NCI-H1436 treated with DMSO at 0.1 percent for 48 hours (cell line): Measurements from ENCODE around the gene ENTPD7.

ENCODE experiments used
- DNase-seq: peaks from one replicate; lab custom pipeline; 2025; lab: John Stamatoyannopoulos, UW

The ENTPD7 gene

GRCh38 chr10:99648717-99649116, 10.6 kb upstream of the ENTPD7 start:
- DNase-seq: no peak

DNA sequence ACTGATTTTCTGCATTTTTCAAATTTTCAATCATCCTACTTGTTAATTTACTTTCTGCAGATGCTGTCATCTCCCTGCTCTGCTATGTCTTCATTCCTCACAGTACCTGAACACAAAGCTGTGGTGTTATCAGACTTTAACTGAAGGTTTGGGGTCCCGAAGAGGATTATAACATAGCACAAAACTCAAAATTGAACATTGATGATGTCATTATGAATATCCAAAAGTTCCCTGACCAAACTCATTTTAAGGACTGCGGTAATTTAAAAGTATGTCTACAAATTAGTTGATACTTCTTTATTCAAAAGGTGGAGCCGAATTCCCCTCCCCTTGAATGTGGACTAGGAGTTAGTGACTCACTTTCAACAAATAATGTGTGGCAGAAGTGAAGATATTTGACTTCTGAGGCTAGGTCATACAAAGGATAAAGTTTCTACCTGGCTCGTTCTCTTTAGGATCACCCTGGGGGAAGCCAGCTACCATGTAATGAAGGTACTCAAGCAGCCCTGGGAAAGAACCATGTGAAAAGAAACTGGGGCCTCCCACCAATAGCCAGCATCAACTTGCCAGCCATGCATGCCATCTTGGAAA, 6.4 kb upstream of the ENTPD7 start:
- DNase-seq: no peak

GRCh38 chr10:99654390-99655175, 4.7 kb upstream of the ENTPD7 start:
- no peak for DNase-seq

DNA sequence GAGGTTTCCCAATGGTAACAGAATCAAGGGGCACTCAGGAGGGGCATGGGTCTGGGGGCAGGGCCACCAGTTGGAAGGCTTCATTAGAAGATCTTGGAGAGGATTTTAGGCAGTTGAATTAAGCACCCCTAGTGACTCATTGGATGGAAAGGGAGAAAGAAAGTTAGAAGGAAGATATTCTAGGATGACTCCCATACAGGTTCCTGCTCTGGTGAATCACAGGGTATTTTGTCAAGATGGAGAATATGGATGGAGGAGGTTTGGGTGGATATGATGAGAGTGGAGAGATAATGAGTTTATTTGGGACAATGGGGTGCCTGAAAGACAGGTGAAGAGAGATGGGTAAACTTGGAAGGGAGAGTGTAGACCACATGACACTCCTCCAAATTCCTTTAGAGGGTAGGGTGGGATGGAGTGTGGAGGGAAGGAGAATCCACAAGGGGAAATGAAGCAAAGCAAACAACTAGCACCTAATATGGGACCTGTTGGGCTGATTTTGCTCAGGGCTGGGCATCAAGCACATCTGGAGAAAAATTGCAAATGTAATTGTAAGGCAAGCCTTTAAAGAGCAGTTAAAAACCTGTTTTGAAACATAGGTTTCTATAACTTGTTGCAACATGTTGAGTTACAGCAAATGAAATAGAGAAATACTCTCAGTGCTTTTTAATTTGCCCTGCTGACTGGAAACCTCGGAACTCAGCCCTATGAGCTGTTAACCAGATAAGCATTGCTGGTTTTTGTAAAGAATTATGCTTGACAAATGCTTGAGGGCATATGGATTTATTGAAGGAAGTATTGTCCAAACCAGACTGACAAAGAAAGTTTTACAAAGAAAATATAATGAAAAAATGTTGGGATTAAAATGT, 2.9 kb upstream of the ENTPD7 start:
- no peak for DNase-seq

DNA sequence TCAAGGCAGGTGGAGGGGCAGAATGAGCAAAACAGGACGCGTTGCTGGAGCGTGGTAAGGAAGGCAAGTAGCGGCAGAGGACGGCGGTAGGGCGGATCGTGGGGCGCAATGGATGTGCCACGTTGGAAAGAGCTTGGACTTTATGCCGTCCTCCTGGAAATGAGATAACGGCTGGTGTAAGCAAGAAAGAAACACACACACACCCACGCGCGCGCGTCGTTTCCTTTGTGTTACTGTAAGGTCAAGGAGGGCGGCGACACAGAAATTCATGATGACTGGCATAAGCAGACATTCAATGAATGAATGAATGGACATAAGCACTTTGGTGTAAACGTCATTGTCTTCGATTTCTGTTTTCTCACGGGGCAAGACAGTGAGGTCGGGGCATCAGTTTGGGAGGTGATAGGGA, 683 bp upstream of the ENTPD7 start:
- DNase-seq: no peak

DNA sequence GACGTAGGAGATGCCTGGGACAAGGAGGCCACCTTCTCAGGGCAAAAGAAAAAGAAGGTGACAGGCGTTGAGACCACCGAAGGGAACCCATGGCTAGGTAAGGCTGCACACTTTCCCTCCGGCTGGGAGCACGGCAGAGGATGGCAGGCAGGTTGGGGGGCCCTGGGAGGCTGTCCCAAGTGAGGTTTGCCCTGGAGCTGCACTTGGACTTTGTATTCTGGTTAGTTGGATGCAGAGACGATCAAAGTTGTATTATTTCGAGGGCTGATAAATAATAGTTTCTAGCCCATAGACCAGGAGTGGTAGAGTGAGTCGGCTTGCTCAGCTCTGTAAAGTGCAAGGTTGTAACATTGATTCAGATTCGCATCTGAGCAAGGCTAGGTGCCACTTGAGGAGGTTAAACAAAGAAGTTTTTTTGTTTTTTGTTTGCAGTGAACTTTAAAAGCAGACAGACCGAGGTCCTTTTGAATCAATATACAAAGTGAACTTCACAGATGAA, 608 bp downstream of the ENTPD7 start:
- DNase-seq: no peak

DNA sequence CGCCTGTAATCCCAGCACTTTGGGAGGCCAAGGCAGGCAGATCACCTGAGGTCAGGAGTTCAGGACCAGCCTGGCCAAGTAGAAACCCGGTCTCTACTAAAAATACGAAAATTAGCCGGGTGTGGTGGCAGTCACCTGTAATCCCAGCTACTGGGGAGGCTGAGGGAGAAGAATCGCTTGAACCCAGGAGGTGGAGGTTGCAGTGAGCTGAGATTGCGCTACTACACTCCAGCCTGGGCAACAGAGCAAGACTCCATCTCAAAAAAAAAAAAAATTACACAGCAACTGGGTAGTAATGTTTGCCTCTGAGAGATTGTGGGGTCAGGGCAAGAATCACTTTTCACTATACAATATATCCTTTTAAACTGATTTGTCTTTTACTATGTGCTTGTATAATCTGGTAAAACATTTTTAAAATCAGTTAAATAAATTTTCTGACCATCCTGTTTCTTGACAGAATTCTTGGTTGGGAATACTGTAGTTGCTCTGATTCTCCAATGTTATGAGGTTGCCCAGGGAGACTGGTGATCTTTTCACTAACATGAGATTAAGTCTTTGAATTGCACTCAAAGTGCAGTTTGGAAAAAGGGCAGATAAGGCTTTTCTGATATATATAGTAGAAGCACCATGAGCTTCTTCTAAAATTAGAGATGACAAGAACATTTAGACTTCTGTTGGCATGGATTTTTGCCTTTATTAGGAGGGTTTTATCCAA, 1.5 kb downstream of the ENTPD7 start:
- DNase-seq: no peak

DNA sequence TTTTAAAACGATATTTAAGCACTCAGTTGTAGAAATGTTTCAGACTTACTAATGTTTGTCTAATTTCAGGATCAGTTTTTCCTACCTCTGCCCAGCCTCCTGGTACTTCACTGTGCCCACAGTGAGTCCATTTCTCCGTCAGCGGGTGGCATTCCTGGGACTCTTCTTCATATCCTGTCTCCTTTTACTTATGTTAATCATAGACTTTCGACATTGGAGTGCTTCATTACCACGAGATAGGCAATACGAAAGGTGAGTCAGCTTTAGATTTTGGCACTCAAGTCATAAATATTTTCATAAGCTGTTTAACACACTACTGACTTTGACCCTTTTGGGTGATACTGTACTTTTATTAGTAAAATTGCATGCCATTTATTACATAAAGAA, 2.1 kb downstream of the ENTPD7 start:
- no peak for DNase-seq

DNA sequence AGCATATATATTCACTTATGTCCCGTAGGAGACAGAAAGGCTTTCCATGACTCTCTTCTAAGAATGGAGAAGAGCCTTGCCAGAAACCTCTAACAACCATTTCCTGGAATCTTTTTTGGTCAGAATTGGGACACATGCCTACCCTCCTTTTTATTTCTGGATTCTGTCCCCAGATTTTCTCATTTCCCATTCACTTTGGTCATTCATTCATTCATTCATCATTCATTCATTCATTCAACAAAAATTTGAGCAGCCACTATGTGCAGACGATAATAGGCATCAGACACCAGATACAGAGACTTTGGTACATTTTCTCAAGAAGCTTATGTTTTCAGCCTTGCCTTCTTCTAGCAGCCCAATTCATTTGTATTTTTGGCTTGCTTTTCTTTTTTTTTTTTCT, 6.0 kb downstream of the ENTPD7 start:
- no peak for DNase-seq

DNA sequence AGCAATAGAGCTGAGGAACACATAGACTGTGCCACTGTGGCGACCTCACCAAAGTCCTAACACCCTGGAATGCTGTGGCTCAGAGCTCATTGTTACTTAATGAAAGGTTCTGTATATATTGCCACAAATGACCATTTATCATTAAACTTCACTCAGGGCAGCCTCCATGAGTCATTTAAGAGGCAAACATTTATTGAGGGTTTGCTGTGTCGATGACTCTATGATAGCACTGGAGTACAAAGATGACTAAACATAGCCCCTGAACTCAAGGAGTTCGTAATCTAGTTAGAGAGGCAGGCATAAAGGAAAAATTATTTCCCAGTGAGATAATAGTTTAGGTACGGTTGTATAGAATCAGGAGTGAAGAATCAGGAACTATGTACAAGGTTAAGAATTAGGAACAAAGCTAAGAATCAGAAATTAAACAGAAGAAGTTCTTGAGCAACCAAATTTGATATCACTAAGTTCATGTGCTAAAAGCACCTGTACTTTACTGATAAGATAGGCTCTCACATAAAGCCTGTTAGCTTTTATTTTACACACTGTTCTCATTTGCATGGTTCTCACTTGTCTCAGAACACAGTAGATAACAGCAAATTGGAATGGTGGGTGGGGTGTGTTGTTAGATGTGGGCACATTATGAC, 7.9 kb downstream of the ENTPD7 start:
- DNase-seq: no peak

GRCh38 chr10:99671386-99671785, 12.1 kb downstream of the ENTPD7 start:
- DNase-seq: no peak

GRCh38 chr10:99672884-99673283, 13.6 kb downstream of the ENTPD7 start:
- DNase-seq: no peak

DNA sequence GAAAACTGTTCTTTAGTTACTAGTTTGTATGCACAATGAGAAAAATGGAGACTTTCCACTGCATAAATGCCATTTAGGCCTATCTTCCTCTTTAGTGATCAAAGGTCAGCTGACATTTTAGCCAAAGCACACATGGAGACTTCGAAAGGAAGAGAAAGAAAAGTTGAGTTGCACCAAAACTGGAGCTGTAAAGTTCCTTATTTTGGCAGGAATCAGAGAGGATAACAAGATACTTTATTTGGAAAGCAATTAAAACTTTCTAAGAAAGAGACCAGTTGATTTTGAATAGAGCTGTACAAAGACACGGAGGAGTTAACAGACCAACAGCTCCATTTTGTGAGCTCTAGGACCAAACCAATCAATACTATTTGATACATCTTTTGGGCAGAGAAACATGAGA, 14.2 kb downstream of the ENTPD7 start:
- no peak for DNase-seq

DNA sequence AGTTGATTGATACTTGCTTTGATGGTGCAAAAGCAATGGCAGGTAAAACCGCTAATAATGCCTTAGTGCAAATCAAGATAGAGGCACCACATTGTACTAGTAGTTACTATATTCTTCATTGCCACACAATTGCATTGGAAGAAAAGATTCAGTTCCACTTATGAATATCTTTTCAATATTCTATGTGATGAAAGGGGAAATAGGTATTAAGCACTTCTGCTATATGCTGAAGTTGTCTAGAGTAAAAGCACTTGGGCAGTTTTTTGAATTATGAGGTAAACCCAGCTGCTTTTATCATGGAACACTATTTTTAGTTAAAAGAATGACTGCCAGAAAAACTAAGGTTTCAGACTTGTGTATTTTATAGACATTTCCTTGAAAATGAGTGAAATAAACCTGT, 15.5 kb downstream of the ENTPD7 start:
- no peak for DNase-seq

DNA sequence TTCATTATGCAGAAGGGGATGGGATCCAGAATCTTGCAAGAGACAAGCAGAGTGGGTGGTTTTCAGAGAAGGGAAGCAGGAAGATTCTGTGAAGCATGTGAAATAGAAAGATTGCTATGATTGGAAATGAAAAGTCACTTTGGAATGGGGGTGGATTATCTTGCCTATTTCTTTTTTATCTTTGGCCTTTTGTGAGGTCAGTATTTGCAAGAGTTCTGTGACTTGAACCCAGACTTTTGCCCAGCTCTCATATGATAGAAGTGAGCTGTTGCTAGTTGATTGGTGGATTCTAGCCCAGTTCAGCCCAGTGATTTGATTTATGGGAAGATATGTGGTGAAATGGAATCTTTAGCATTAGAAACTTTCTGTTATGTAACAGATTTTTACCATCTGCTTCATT, 17.1 kb downstream of the ENTPD7 start:
- DNase-seq: no peak

GRCh38 chr10:99676895-99677294, 17.6 kb downstream of the ENTPD7 start:
- no peak for DNase-seq

DNA sequence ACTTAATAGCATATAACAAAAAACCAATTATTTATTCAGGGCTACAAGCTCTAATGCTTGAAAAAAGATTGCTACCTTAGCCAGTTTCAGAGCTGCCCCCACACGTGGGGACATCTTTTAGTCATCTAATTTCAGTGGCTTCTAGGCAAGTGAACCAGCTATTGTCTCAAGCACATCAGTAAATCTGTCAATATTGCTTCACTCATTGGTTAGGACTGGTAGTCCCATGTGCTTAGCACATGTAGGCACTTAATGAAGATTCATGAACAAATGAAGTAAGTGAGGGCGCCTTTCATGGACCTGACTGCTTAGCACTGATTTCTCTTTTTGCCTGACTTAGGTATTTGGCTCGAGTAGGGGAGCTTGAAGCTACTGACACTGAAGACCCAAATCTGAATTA, 19.6 kb downstream of the ENTPD7 start:
- DNase-seq: no peak

- DNase-seq: no peak
Measured at GRCh38 chr10:99681553-99681952, 22.2 kb downstream of the ENTPD7 start.

GRCh38 chr10:99682032-99682431, 22.7 kb downstream of the ENTPD7 start:
- DNase-seq: no peak

GRCh38 chr10:99682752-99683151, 23.4 kb downstream of the ENTPD7 start:
- DNase-seq: no peak

DNA sequence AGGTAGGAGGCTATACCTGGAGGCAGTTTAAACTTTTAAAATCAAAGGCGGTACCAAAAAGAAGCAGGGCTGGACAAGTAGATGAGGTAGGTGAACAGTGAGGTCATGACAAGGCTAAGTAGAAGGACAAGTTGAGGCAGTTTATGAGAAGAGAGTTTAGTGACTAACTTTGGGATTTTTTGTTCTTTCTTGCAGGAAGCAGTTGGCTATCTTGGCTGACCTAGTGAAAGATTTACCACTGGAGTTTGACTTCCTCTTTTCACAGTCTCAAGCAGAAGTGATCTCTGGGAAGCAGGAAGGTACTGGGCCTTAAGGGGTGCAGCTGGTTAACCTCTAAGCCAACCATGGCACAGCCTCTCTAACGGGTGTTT, 26.3 kb downstream of the ENTPD7 start:
- DNase-seq: no peak

DNA sequence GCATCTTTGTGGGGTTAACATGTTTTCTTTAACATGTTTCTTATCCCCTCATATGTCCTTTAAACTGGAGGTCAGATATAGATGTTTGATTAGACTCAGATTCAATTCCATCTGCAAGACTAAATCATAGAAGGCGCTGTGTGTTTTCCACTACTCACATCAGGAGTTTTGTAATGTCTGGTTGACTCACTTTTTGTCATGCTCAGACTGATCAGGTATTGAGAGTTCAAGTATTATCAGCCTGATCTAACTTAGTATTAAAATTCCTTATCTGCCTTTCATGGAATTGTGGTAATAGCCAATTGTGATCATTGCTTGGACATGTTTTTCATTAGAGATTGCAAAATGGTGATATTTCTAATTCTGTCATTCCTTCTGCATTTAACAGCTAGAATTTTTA, 30.2 kb downstream of the ENTPD7 start:
- no peak for DNase-seq
